PC-9 (cell line): Measurements from ENCODE around the gene INPP5F.

Source experiments
- CTCF ChIP-seq: fragments of 200-600 bp; sonication (generic); conservative IDR thresholded peaks from 2 replicates; pipeline ENCODE4 v1.6.1; 2017; ENCODE audit warnings: mixed run types, antibody characterized with exemption, mild to moderate bottlenecking, moderate library complexity
- EZH2 ChIP-seq: fragments of 200-600 bp; sonication (generic); IDR thresholded peaks from 2 replicates; pipeline ENCODE4 v1.8.0; 2017; ENCODE audit warnings: antibody characterized with exemption, low read depth

- TF ChIP-seq CTCF (no peak), EZH2 (no peak)
Observed at GRCh38 chr10:119824299-119824698, 98.4 kb downstream of the INPP5F start.
